Suprapubic skin (tissue), 4 donors: ENCODE data around the gene HUS1B. TPM values are rescaled to one million over a fixed set of nuclear protein-coding genes. Genes with fewer than 3 reads are reported as not detected.

Source experiments
- DNase-seq, 2 donors: peaks; one replicate each; pipeline ENCODE4 v3.0.0-alpha.2; 2019; ENCODE audit warnings: low spot score in 2 of 2
- H3K27ac ChIP-seq: fragments of 200-600 bp; sonication (generic); one replicate; pipeline ENCODE4 v1.5.1; 2019
- H3K27me3 ChIP-seq: fragments of 200-600 bp; sonication (generic); one replicate; pipeline ENCODE4 v1.5.1; 2019
- H3K36me3 ChIP-seq: fragments of 200-600 bp; sonication (generic); one replicate; pipeline ENCODE4 v1.5.1; 2019
- H3K4me1 ChIP-seq: fragments of 200-600 bp; sonication (generic); one replicate; pipeline ENCODE4 v1.5.1; 2019
- H3K4me3 ChIP-seq: fragments of 200-600 bp; sonication (generic); one replicate; pipeline ENCODE4 v1.5.1; 2019; ENCODE audit warnings: mild to moderate bottlenecking
- H3K9me3 ChIP-seq: fragments of 200-600 bp; sonication (generic); one replicate; pipeline ENCODE4 v1.5.1; 2019
- EP300 ChIP-seq: sonication (generic); formaldehyde crosslinking; IDR thresholded peaks from one replicate; pipeline ENCODE4 v1.6.1; 2017; ENCODE audit warnings: antibody characterized with exemption
- POLR2A ChIP-seq, 2 donors: fragments of 450-650 bp; IDR thresholded peaks; one replicate each; pipeline ENCODE4 v1.6.1; 2017; ENCODE audit warnings: antibody characterized with exemption in 2 of 2, mild to moderate bottlenecking in 2 of 2, moderate library complexity in 2 of 2
- POLR2AphosphoS5 ChIP-seq, 3 donors: sonication (generic); formaldehyde crosslinking; IDR thresholded peaks; one replicate each; pipeline ENCODE4 v1.6.1; 2017; ENCODE audit warnings: antibody characterized with exemption in 3 of 3
- WGBS: methylation state at CpG from one replicate; pipeline ENCODE4 v1.1.5; 2018; 5-methylcytosine and 5-hydroxymethylcytosine counted together
- total RNA-seq, 4 donors: library from RNA; depleted of rRNA; stranded (reverse); fragments of >200 nt; gene quantifications; one replicate each; pipeline ENCODE4 v1.1.0, GENCODE V29; 2016
- TF ChIP-seq, protein P1 (sequence below), 2 donors: fragments of 200-600 bp in 1 of 2; fragments of 450-650 bp in 1 of 2; sonication (generic) in 1 of 2; IDR thresholded peaks; one replicate each; pipeline ENCODE4 v1.5.1; 2016 to 2019; ENCODE audit warnings: antibody characterized with exemption in 2 of 2, mild to moderate bottlenecking in 1 of 2, moderate library complexity in 1 of 2

Gene HUS1B
- total RNA-seq, 4 donors from 2014 or later: 0.68 to 8.8 (median 3.1) TPM

- no peak for TF ChIP-seq POLR2A (IDR thresholded peaks at IDR 0.05)
- TF ChIP-seq, protein P1, sequence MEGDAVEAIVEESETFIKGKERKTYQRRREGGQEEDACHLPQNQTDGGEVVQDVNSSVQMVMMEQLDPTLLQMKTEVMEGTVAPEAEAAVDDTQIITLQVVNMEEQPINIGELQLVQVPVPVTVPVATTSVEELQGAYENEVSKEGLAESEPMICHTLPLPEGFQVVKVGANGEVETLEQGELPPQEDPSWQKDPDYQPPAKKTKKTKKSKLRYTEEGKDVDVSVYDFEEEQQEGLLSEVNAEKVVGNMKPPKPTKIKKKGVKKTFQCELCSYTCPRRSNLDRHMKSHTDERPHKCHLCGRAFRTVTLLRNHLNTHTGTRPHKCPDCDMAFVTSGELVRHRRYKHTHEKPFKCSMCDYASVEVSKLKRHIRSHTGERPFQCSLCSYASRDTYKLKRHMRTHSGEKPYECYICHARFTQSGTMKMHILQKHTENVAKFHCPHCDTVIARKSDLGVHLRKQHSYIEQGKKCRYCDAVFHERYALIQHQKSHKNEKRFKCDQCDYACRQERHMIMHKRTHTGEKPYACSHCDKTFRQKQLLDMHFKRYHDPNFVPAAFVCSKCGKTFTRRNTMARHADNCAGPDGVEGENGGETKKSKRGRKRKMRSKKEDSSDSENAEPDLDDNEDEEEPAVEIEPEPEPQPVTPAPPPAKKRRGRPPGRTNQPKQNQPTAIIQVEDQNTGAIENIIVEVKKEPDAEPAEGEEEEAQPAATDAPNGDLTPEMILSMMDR (IDR thresholded peaks at IDR 0.05): no peak
- TF ChIP-seq EP300: no peak
- no peak for TF ChIP-seq POLR2AphosphoS5 (IDR thresholded peaks at IDR 0.05)
- Histone ChIP-seq H3K36me3 (peaks cover 12% of the 10 kb centered on the region), H3K4me1 (peaks cover 3% of the 10 kb centered on the region)
Observed at GRCh38 chr6:621931-622330, 35.0 kb downstream of the HUS1B start.

DNA sequence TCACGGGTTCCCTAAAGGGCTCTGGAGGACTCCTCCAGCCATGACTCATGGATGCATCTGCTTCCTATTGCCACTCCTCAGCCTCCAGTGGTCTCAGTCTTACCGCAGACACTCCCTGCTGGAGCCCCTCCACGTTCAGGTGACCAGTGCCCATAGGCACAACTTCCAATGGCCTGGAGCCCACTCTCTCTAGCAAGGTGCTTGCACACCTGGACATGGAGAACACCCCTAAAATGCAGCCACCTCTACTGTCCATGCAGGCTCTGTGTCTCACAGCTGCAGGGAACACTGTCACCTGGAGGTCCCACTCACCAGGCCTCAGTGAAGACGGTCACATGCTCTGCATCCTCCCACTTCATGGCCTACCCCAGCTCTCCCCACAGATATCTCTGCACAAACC lies 36.0 kb downstream of the HUS1B start:
- Histone ChIP-seq H3K4me1 (peaks cover 6% of the 10 kb centered on the region), H3K9me3 (no peaks in the 10 kb centered on the region), H3K27me3 (no peaks in the 10 kb centered on the region), H3K4me3 (no peak overlapping the region), H3K36me3 (peaks cover 12% of the 10 kb centered on the region), H3K27ac (no peak overlapping the region)
- TF ChIP-seq POLR2A (IDR thresholded peaks at IDR 0.05) (no peak), EP300 (no peak), POLR2AphosphoS5 (IDR thresholded peaks at IDR 0.05) (no peak)
- TF ChIP-seq, protein P1 (IDR thresholded peaks at IDR 0.05): no peak
- no peak for DNase-seq
- WGBS: 92% methylated on average over 4 of the region's 4 CpGs

More at GRCh38 chr6:621931-622330, 35.0 kb downstream of the HUS1B start:
- no peaks in the 10 kb centered on the region for H3K27me3 ChIP-seq
- H3K9me3 ChIP-seq: no peaks in the 10 kb centered on the region
- no peak for DNase-seq
- 92% methylated on average over 9 of the region's 9 CpGs for WGBS
- no peak overlapping the region for H3K4me3 ChIP-seq
- no peak overlapping the region for H3K27ac ChIP-seq

DNA sequence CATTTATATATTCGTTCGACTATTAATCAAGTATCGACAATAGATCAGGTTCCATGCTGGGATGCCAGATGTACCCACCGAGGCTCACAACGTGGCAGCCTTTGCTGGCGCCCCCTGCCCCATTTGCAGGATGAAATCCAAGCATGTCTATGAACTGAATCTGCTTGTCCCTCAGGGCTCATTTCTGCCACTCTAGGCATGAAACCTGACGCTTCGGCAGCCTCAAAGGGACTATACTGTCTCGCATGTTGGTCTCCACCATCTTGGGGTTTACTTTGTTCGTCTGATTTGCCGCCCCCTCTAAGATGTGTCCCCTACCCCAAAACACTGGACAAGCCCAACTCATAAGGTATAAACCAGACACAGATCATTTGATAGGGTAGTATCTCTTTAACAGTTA lies 36.7 kb downstream of the HUS1B start:
- TF ChIP-seq EP300: no peak
- TF ChIP-seq, protein P1 (IDR thresholded peaks at IDR 0.05): no peak
- no peak for TF ChIP-seq POLR2AphosphoS5 (IDR thresholded peaks at IDR 0.05)
- no peak for TF ChIP-seq POLR2A (IDR thresholded peaks at IDR 0.05)
- WGBS: 94% methylated on average over 11 of the region's 11 CpGs
- Histone ChIP-seq H3K27ac (no peak overlapping the region), H3K9me3 (no peaks in the 10 kb centered on the region), H3K4me1 (peaks cover 6% of the 10 kb centered on the region), H3K27me3 (no peaks in the 10 kb centered on the region), H3K4me3 (no peak overlapping the region), H3K36me3 (peaks cover 16% of the 10 kb centered on the region)
- no peak for DNase-seq

GRCh38 chr6:617456-618100 lies 39.3 kb downstream of the HUS1B start:
- WGBS: 70% methylated on average over 11 of the region's 11 CpGs
- H3K4me1 ChIP-seq: peaks cover 6% of the 10 kb centered on the region
- no peak overlapping the region for H3K27ac ChIP-seq
- H3K9me3 ChIP-seq: no peaks in the 10 kb centered on the region
- no peak for DNase-seq
- no peaks in the 10 kb centered on the region for H3K27me3 ChIP-seq
- no peak overlapping the region for H3K4me3 ChIP-seq
- TF ChIP-seq EP300 (no peak), POLR2A (IDR thresholded peaks at IDR 0.05) (no peak), POLR2AphosphoS5 (IDR thresholded peaks at IDR 0.05) (no peak)
- TF ChIP-seq, protein P1 (IDR thresholded peaks at IDR 0.05): no peak
- H3K36me3 ChIP-seq: peaks cover 19% of the 10 kb centered on the region

- H3K4me3 ChIP-seq: no peak overlapping the region
- peaks cover 6% of the 10 kb centered on the region for H3K4me1 ChIP-seq
- 90% methylated on average over 7 of the region's 7 CpGs for WGBS
- no peaks in the 10 kb centered on the region for H3K9me3 ChIP-seq
- TF ChIP-seq POLR2A (IDR thresholded peaks at IDR 0.05) (no peak), POLR2AphosphoS5 (IDR thresholded peaks at IDR 0.05) (no peak), EP300 (no peak)
- TF ChIP-seq, protein P1 (IDR thresholded peaks at IDR 0.05): no peak
- no peak overlapping the region for H3K27ac ChIP-seq
- no peak for DNase-seq
- peaks cover 21% of the 10 kb centered on the region for H3K36me3 ChIP-seq
- H3K27me3 ChIP-seq: no peaks in the 10 kb centered on the region
Observed at GRCh38 chr6:613981-614380, 42.9 kb downstream of the HUS1B start.
